DMS 273 (cell line): Measurements from ENCODE around the gene PRR12.

ENCODE experiments used
- DNase-seq: peaks from one replicate; lab custom pipeline; 2025; ENCODE audit not compliant: unreplicated experiment; lab: John Stamatoyannopoulos, UW

The PRR12 gene

GRCh38 chr19:49590971-49591730 lies at the start of gene PRR12:
TSS of gene PRR12 (plus strand) at chr19:49591182. CDS start at chr19:49591655, 473 bp downstream.
- DNase-seq: peak; percentile 81

- DNase-seq: no peak
Observed at GRCh38 chr19:49541914-49542313, 49.1 kb upstream of the PRR12 start.

- DNase-seq: no peak
Observed at GRCh38 chr19:49542446-49542845, 48.5 kb upstream of the PRR12 start.

- DNase-seq: no peak
Observed at GRCh38 chr19:49543032-49543431, 48.0 kb upstream of the PRR12 start.

GRCh38 chr19:49544154-49544553 lies 46.8 kb upstream of the PRR12 start:
- no peak for DNase-seq

GRCh38 chr19:49546825-49547565 lies 44.0 kb upstream of the PRR12 start:
- DNase-seq: peak; percentile 96

- DNase-seq: no peak
Observed at GRCh38 chr19:49549045-49549444, 41.9 kb upstream of the PRR12 start.

GRCh38 chr19:49551531-49551930 lies 39.5 kb upstream of the PRR12 start:
- no peak for DNase-seq

GRCh38 chr19:49552749-49553148 lies 38.2 kb upstream of the PRR12 start:
- DNase-seq: no peak

GRCh38 chr19:49553451-49554271 lies 37.3 kb upstream of the PRR12 start:
- no peak for DNase-seq

GRCh38 chr19:49554701-49555181 lies 36.2 kb upstream of the PRR12 start:
- no peak for DNase-seq

- peak; percentile 37 for DNase-seq
Observed at GRCh38 chr19:49555600-49556411, 35.2 kb upstream of the PRR12 start.

- no peak for DNase-seq
Observed at GRCh38 chr19:49556412-49557398, 34.3 kb upstream of the PRR12 start.

- DNase-seq: no peak
Observed at GRCh38 chr19:49557641-49558325, 33.2 kb upstream of the PRR12 start.

- no peak for DNase-seq
Observed at GRCh38 chr19:49558591-49558990, 32.4 kb upstream of the PRR12 start.

- DNase-seq: no peak
Observed at GRCh38 chr19:49559443-49559842, 31.5 kb upstream of the PRR12 start.

GRCh38 chr19:49559928-49560327 lies 31.1 kb upstream of the PRR12 start:
- DNase-seq: no peak

- no peak for DNase-seq
Observed at GRCh38 chr19:49560358-49560900, 30.6 kb upstream of the PRR12 start.
